Bronchial epithelial cell (primary cell): ENCODE results near the gene SNX6. TPM values are rescaled to one million over a fixed set of nuclear protein-coding genes. Genes with fewer than 3 reads are reported as not detected.

ENCODE experiments used
- DNase-seq: peaks from one replicate; pipeline ENCODE4 v3.0.0-alpha.2; 2010; ENCODE audit warnings: low read depth
- FAIRE-seq: peaks from 2 replicates; lab custom pipeline; 2011; peaks lifted over from hg19 to GRCh38; lab: Jason Lieb, UNC
- H3K27me3 ChIP-seq: 2 replicates; pipeline ENCODE4 v1.5.1; 2011; ENCODE audit warnings: low read length; ENCODE audit not compliant: control insufficient read depth, insufficient read depth
- H3K36me3 ChIP-seq: 2 replicates; pipeline ENCODE4 v1.5.1; 2011; ENCODE audit warnings: low read length; ENCODE audit not compliant: control insufficient read depth, insufficient read depth
- H3K4me3 ChIP-seq: 2 replicates; pipeline ENCODE4 v1.5.1; 2011; ENCODE audit warnings: mild to moderate bottlenecking, low read depth, low read length, control low read depth
- total RNA-seq: library from RNA; depleted of rRNA; stranded (reverse); fragments of >200 nt; gene quantifications from 2 replicates; pipeline ENCODE4 v1.2.1, GENCODE V29; 2014
- TF ChIP-seq, protein P1 (sequence below): IDR thresholded peaks from 2 replicates; pipeline ENCODE4 v1.5.1; 2011; ENCODE audit warnings: mild to moderate bottlenecking, moderate library complexity, low read length, control low read depth, inconsistent platforms; ENCODE audit not compliant: insufficient read depth, severe bottlenecking

The SNX6 gene
- 97.3 and 146 TPM in 2 replicates for total RNA-seq

GRCh38 chr14:34629657-34630529 is at the start of gene SNX6:
TSS of gene SNX6 (minus strand) at chr14:34630148. CDS start at chr14:34630116, 32 bp downstream.
- Histone ChIP-seq H3K36me3 (no peaks in the 10 kb centered on the region), H3K27me3 (no peaks in the 10 kb centered on the region), H3K4me3 (peak within 1 kb of the TSS; percentile 99)
- no peak for FAIRE-seq
- TF ChIP-seq, protein P1, sequence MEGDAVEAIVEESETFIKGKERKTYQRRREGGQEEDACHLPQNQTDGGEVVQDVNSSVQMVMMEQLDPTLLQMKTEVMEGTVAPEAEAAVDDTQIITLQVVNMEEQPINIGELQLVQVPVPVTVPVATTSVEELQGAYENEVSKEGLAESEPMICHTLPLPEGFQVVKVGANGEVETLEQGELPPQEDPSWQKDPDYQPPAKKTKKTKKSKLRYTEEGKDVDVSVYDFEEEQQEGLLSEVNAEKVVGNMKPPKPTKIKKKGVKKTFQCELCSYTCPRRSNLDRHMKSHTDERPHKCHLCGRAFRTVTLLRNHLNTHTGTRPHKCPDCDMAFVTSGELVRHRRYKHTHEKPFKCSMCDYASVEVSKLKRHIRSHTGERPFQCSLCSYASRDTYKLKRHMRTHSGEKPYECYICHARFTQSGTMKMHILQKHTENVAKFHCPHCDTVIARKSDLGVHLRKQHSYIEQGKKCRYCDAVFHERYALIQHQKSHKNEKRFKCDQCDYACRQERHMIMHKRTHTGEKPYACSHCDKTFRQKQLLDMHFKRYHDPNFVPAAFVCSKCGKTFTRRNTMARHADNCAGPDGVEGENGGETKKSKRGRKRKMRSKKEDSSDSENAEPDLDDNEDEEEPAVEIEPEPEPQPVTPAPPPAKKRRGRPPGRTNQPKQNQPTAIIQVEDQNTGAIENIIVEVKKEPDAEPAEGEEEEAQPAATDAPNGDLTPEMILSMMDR = no peak
- DNase-seq = peak; percentile 46

- no peak overlapping the region for H3K4me3 ChIP-seq
- H3K36me3 ChIP-seq = no peaks in the 10 kb centered on the region
- DNase-seq = no peak
- FAIRE-seq = no peak
- H3K27me3 ChIP-seq = no peaks in the 10 kb centered on the region
- TF ChIP-seq, protein P1 = no peak
Observed at GRCh38 chr14:34678735-34679134, 48.8 kb upstream of the SNX6 start.

GRCh38 chr14:34678306-34678705 is 48.4 kb upstream of the SNX6 start:
- H3K36me3 ChIP-seq = no peaks in the 10 kb centered on the region
- DNase-seq (peak; percentile 16), FAIRE-seq (no peak)
- TF ChIP-seq, protein P1 = no peak
- H3K4me3 ChIP-seq = no peak overlapping the region
- no peaks in the 10 kb centered on the region for H3K27me3 ChIP-seq

DNA sequence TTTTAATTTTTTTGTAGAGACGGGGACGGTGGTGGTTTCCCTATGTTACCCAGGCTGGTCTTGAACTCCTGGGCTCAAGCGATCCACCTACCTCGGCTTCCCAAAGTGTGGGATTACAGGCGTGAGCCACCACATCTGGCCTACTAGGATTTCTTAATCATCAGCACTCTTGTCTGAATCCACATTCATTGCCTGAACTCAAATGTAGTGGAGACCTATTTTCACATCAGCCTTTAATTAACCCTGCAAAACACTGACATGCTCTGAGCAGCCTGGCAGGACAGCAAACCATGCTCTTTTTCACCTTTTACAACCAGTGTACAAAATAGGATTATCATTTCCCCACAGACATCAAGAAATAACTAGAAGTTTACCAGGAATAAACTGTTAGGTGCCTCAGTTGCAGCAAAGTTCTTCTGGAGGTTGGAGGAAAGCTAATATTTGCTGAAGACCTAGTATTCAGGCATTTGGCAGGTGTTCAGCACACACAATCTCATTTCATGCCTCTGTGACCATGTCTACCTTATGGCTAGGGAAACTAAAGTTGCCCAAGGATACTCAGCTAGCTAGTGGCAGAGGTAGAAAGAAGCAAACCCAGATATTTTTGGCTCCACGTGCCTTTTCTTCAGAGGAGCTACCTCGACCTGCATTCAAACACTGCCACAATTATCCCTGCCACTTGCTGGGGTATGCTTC is 46.7 kb upstream of the SNX6 start:
- DNase-seq (no peak), FAIRE-seq (no peak)
- H3K4me3 ChIP-seq = no peak overlapping the region
- TF ChIP-seq, protein P1 = no peak
- no peaks in the 10 kb centered on the region for H3K36me3 ChIP-seq
- H3K27me3 ChIP-seq = no peaks in the 10 kb centered on the region

GRCh38 chr14:34673702-34674101 is 43.8 kb upstream of the SNX6 start:
- DNase-seq = no peak
- FAIRE-seq = no peak
- TF ChIP-seq, protein P1 = no peak
- no peaks in the 10 kb centered on the region for H3K27me3 ChIP-seq
- no peaks in the 10 kb centered on the region for H3K36me3 ChIP-seq
- H3K4me3 ChIP-seq = no peak overlapping the region
